Islet of Langerhans (tissue), 1 donor: ENCODE measurements around the gene RPTN.
"Not testable (repeated sequence)": the region's sequence is repeated elsewhere in the genome, so short reads cannot be mapped to it uniquely, and the experiment has no call there.

Source experiments
- FAIRE-seq: peaks from one replicate; lab custom pipeline; 2011; peaks lifted over from hg19 to GRCh38; lab: Jason Lieb, UNC

The RPTN gene

GRCh38 chr1:152164517-152165136, 5.6 kb upstream of the RPTN start:
- no peak for FAIRE-seq

- no peak for FAIRE-seq
Observed at GRCh38 chr1:152162792-152163463, 3.9 kb upstream of the RPTN start.

- FAIRE-seq, result no peak
Observed at GRCh38 chr1:152160576-152160975, 1.5 kb upstream of the RPTN start.

GRCh38 chr1:152153996-152154395, 5.0 kb downstream of the RPTN start:
- no peak for FAIRE-seq

- no peak for FAIRE-seq
Observed at GRCh38 chr1:152151646-152152045, 7.4 kb downstream of the RPTN start.

GRCh38 chr1:152148981-152149380, 10.0 kb downstream of the RPTN start:
- FAIRE-seq, result no peak

- FAIRE-seq, result no peak
Observed at GRCh38 chr1:152148051-152148450, 11.0 kb downstream of the RPTN start.

- FAIRE-seq, result no peak
Observed at GRCh38 chr1:152145769-152146168, 13.3 kb downstream of the RPTN start.

GRCh38 chr1:152144674-152145183, 14.3 kb downstream of the RPTN start:
- FAIRE-seq, result not testable (repeated sequence)

GRCh38 chr1:152143150-152143887, 15.7 kb downstream of the RPTN start:
- FAIRE-seq, result no peak

- peak; percentile 51 for FAIRE-seq
Observed at GRCh38 chr1:152141971-152142584, 16.9 kb downstream of the RPTN start.

- FAIRE-seq, result no peak
Observed at GRCh38 chr1:152137215-152137614, 21.8 kb downstream of the RPTN start.

- no peak for FAIRE-seq
Observed at GRCh38 chr1:152130186-152130585, 28.8 kb downstream of the RPTN start.

GRCh38 chr1:152127673-152128072, 31.4 kb downstream of the RPTN start:
- FAIRE-seq, result no peak

- FAIRE-seq, result no peak
Observed at GRCh38 chr1:152125834-152126443, 33.1 kb downstream of the RPTN start.

- no peak for FAIRE-seq
Observed at GRCh38 chr1:152118915-152119314, 40.1 kb downstream of the RPTN start.

- FAIRE-seq, result no peak
Observed at GRCh38 chr1:152115344-152115743, 43.7 kb downstream of the RPTN start, which contains the start of gene TCHH. TCHH (minus strand) TSS chr1:152115444; CDS start chr1:152114080, 1,364 bp downstream.

- FAIRE-seq, result no peak
Observed at GRCh38 chr1:152112885-152113432, 46.1 kb downstream of the RPTN start.

GRCh38 chr1:152112101-152112884, 46.7 kb downstream of the RPTN start:
- no peak for FAIRE-seq

GRCh38 chr1:152111515-152111968, 47.5 kb downstream of the RPTN start:
- no peak for FAIRE-seq
